ENCODE measurements around the gene MKRN2OS.

DNA sequence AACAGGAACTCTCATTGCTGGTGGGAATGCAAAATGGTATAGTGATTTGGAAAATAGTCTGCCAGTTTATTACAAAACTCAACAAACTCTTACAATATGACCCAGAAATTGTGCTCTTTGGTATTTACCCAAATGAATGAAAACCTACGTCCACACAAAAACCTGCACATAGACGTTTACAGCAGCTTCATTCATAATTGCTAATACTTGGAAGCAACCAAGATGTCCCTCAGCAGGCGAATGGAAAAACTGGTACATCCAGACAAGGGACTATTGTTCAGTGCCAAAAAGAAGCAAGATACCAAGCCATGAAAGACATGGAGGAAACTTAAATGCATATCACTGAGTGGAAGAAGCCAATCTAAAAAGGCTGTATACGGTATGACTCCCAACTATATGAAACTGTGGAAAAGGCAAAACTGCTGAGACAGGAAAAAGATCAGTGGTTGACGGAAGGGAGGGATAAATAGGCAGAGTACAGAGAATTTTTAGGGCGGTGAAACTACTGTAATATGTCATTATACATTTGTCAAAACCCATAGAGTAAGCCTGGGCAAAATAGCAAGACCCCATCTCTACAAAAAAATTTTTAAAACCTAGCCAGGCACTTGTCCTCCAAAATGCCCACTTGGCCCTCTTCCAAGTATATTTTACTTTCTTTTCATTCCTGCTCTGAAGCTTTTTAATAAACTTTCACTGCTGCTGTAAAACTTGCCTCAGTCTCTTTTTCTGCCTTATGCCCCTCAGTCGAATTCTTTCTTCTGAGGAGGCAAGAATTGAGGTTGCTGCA is 4.9 kb upstream of the MKRN2OS start:
- TF ChIP-seq, protein P1, sequence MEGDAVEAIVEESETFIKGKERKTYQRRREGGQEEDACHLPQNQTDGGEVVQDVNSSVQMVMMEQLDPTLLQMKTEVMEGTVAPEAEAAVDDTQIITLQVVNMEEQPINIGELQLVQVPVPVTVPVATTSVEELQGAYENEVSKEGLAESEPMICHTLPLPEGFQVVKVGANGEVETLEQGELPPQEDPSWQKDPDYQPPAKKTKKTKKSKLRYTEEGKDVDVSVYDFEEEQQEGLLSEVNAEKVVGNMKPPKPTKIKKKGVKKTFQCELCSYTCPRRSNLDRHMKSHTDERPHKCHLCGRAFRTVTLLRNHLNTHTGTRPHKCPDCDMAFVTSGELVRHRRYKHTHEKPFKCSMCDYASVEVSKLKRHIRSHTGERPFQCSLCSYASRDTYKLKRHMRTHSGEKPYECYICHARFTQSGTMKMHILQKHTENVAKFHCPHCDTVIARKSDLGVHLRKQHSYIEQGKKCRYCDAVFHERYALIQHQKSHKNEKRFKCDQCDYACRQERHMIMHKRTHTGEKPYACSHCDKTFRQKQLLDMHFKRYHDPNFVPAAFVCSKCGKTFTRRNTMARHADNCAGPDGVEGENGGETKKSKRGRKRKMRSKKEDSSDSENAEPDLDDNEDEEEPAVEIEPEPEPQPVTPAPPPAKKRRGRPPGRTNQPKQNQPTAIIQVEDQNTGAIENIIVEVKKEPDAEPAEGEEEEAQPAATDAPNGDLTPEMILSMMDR (conservative IDR thresholded peaks at IDR 0.05; ENCODE audit: low read depth, low read length): no peak
- no peak for TF ChIP-seq EZH2 (IDR thresholded peaks at IDR 0.05; ENCODE audit: borderline replicate concordance, low read depth, low read length, poor library complexity, severe bottlenecking)

Data from A673 (cell line).